8988T (cell line): ENCODE data around the gene GUCY1A1.

ENCODE experiments used
- DNase-seq: peaks from one replicate; pipeline ENCODE4 v3.0.0; 2011

GUCY1A1 gene

DNA sequence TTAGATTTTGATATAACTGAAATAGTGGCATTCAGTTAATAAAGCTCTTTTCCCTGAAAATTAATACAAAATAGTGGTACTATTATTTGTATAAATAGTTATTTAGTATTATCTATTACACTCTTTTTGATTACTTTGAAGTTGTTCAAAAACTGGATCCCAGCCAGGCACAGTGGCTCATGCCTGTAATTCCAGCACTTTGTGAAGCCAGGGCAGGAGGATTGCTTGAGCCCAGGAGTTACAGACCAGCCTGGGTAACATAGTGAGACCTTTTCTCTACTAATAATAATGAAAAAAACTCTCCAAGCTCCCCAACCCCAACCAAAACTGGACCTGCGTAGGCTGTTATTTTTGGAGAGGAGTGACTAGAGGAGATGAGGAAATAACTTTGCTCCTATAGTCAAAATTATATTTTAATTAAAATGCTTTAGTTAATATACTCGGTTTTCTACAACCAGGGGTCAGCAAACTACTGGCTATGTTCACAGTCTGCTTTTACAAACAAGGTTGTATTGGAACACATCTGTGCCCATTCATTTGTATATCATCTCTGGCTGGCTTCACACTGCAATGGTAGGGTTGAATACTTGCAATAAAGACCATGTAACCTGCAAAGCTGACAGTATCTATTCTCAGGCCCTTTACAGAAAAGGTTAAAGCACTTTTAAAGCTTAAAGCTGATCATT lies 27.6 kb downstream of the GUCY1A1 start:
- DNase-seq = no peak

DNA sequence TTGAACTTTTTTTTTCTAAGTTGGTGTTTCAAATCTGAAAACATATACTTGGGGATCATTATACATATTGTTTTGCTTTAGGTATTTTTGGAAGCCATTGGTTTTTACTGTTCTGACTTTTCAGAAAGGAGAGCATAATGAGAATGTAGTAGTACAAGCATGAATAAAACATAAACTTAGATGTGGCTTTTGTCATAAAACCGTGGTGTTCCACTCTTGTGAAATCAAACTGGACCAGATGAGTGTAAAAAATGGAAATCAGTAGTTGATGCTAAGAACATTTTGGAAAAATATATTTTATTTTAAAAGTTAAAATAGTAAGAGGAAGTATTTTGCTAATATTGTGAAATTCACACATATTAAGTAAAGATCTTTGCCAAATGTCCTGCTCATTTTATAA lies 29.6 kb downstream of the GUCY1A1 start:
- no peak for DNase-seq

DNA sequence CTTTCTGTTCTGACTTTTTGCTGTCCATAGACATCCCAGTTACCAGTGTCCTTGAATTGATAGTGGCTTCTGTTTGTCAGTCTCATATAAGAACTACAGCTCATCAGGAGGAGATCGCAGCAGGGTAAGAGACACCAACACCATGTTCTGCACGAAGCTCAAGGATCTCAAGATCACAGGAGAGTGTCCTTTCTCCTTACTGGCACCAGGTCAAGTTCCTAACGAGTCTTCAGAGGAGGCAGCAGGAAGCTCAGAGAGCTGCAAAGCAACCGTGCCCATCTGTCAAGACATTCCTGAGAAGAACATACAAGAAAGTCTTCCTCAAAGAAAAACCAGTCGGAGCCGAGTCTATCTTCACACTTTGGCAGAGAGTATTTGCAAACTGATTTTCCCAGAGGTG lies 30.1 kb downstream of the GUCY1A1 start:
- DNase-seq = no peak

GRCh38 chr4:155701827-155702226 lies 35.2 kb downstream of the GUCY1A1 start:
- no peak for DNase-seq

GRCh38 chr4:155703486-155704247 lies 37.0 kb downstream of the GUCY1A1 start:
- DNase-seq = no peak

DNA sequence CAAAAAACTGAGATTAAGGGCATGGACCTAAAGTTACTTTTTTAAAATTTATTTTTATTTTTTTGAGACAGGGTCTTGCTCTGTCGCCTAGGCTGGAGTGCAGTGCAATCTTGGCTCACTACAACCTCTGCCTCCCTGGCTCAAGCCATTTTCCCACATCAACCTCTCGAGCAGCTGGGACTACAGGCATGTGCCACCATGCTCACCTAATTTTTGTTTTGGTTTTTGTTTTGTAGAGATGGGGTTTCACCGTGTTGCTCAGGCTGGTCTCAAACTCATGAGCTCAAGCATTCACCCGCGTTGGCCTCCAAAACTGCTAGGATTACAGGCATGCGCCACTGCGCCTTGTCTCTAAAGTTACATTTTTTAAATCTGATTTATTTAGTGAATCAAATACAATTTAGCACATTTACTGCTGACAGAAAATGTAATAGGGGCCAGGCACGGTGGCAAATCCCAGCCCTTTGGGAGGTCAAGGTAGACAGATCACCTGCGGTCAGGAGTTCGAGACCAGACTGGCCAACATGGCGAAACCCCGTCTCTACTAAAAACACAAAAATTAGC lies 38.3 kb downstream of the GUCY1A1 start:
- DNase-seq = no peak

DNA sequence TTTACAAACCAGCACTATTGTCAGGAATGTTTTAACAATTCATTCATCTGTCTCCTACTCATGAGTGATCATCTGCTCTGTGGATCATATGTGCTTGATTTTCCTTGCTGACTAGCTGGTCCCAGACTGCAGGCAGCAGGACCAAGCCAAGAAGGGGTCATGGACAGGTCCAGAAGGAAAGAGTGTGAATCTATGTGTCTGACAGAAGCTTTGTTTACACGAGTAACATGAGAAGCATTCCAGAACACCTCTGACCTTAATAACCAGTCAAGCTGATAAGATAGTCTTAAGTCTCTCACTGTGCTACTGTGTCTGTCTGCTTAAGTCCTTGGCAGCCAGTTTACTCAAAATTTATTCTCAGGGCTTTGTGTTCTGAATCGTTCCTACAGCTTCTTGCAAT lies 39.0 kb downstream of the GUCY1A1 start:
- DNase-seq = no peak

- DNase-seq = no peak
These were observed 39.5 kb downstream of the GUCY1A1 start for GRCh38 chr4:155706147-155706546.

GRCh38 chr4:155707251-155707650 lies 40.6 kb downstream of the GUCY1A1 start:
- no peak for DNase-seq

- DNase-seq = no peak
These were observed 42.1 kb downstream of the GUCY1A1 start for GRCh38 chr4:155708782-155709181.

DNA sequence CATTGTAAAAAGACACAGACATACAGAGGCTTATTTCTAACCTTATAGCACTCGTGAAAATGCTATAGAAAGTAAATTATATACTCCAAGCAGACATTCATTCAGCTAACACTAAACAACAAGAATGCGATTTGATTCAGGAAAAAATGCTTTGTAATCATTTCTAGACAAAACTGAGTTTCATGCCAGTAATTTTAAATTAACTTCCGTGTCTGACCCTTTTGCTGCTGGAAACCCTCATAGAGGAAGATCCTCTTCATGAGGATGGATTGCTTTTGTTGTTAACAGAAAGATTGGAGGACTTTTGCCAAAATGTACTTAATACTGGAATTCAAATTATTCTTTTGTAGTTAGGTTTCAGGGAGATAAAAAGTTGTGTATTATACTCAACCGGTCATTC lies 43.3 kb downstream of the GUCY1A1 start:
- DNase-seq = no peak

- no peak for DNase-seq
These were observed 44.9 kb downstream of the GUCY1A1 start for GRCh38 chr4:155711556-155711955.

DNA sequence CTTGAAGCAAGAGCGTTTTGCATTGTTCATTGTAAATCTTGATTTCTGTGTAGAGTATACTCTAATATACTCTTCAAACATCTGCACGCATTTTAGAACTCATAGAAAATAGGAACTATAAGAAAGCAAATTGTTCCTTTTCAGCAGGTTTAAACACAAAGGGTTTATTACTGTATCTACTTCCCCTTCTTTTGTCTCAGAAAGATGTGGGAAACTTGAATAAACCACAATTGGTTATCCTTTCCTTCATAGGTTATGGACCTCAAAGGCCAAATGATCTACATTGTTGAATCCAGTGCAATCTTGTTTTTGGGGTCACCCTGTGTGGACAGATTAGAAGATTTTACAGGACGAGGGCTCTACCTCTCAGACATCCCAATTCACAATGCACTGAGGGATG lies 46.2 kb downstream of the GUCY1A1 start:
- no peak for DNase-seq

GRCh38 chr4:155713911-155714310 lies 47.3 kb downstream of the GUCY1A1 start:
- no peak for DNase-seq

GRCh38 chr4:155722336-155722735 lies 55.7 kb downstream of the GUCY1A1 start:
- DNase-seq = no peak

- DNase-seq = no peak
These were observed 56.3 kb downstream of the GUCY1A1 start for GRCh38 chr4:155722816-155723499.

GRCh38 chr4:155724731-155725130 lies 58.1 kb downstream of the GUCY1A1 start:
- no peak for DNase-seq

- DNase-seq = no peak
These were observed 67.4 kb downstream of the GUCY1A1 start for GRCh38 chr4:155734065-155734464.

DNA sequence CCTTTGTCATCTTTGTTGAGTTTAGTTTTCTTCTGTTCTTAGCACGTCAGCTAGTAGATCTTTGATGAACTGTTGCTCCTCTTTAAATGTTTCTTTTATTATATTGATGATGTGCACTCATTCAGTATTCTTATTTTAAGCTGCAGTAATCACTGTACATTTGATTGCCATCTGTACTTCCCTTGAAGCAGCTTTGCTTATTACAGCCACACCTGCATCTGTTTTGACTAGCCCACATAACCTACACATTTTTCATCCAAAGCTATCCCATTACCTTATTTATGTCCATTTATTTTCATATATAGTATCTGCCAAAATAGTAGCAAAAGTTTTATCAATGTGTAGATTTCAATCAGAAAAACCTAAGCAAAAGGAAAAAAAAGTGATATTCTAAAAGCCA lies 68.3 kb downstream of the GUCY1A1 start:
- DNase-seq = no peak

DNA sequence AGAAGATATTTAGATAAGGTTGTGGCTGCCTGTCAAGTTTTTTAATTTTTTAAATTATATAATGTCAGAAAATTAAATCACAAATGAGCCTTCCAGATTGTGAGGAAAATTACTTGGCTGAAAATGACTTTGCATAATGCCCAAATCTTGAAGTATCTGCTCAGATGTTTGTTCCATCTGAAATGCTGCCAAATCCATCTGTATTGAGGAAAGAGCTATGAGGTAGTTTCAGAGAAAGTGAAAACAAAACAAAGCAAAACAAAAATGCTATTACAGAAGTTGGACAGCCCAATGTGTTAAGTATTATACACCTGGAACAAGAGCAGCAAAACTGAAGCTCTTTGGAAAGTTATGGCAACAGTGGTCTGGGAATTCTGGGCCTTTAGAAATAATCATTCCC lies 68.8 kb downstream of the GUCY1A1 start:
- DNase-seq = no peak

- DNase-seq = no peak
These were observed 71.9 kb downstream of the GUCY1A1 start for GRCh38 chr4:155738548-155738947.

DNA sequence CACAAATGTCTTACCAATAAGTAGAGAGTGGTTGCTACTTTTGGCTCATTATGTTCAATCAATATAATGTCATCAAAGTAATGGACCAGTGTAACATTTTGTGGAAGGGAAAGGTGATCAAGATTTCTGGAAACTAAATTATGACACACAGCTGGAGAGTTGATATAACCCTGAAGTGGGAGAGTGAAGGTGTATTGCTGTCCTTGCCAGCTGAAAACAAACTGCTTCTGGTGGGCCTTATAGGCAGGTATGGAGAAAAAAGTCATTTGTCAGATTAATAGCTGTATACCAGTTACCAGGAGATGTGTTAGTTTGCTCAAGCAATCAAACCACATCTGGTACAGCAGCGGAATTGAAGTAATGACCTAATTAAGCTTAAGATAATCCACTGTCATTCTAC lies 74.9 kb downstream of the GUCY1A1 start:
- DNase-seq = no peak

GRCh38 chr4:155742310-155743015 lies 75.8 kb downstream of the GUCY1A1 start:
- DNase-seq = no peak
